GM10847 (cell line): Measurements from ENCODE around the gene PDILT.

Source experiments
- POLR2A ChIP-seq: IDR thresholded peaks from 2 replicates; pipeline ENCODE4 v1.6.1; 2011; ENCODE audit not compliant: insufficient read length; ENCODE audit errors: extremely low read depth

PDILT gene

GRCh38 chr16:20311548-20311947 lies 93.0 kb downstream of the PDILT start:
- no peak for TF ChIP-seq POLR2A

GRCh38 chr16:20310421-20311395 lies 93.8 kb downstream of the PDILT start:
- TF ChIP-seq POLR2A, result no peak

- no peak for TF ChIP-seq POLR2A
These were observed 94.8 kb downstream of the PDILT start for GRCh38 chr16:20309786-20310185.
